SK-N-SH treated with all-trans-retinoic acid at 6 μM for 48 hours (cell line): ENCODE results near the gene ALG2.

Experiments used
- ARNTL ChIP-seq: fragments of 450-650 bp; formaldehyde crosslinking; IDR thresholded peaks from 2 replicates; pipeline ENCODE4 v1.5.0; 2020; ENCODE audit warnings: low read depth, mild to moderate bottlenecking, moderate library complexity, borderline replicate concordance
- CREB5 ChIP-seq: fragments of 250-450 bp; sonication (Bioruptor Pico); IDR thresholded peaks from 2 replicates; pipeline ENCODE4 v1.5.1; 2020; ENCODE audit warnings: low read depth, mild to moderate bottlenecking, moderate library complexity
- CSRNP3 ChIP-seq: fragments of 250-450 bp; sonication (Bioruptor Pico); IDR thresholded peaks from 2 replicates; pipeline ENCODE4 v1.5.1; 2021; ENCODE audit warnings: mild to moderate bottlenecking, moderate library complexity
- ESRRG ChIP-seq: fragments of 250-450 bp; sonication (Bioruptor Pico); IDR thresholded peaks from 2 replicates; pipeline ENCODE4 v1.6.1; 2021; ENCODE audit warnings: mild to moderate bottlenecking
- GLIS3 ChIP-seq: fragments of 250-450 bp; sonication (Bioruptor Pico); IDR thresholded peaks from 2 replicates; pipeline ENCODE4 v1.5.0; 2020; ENCODE audit warnings: mild to moderate bottlenecking, moderate library complexity
- RARB ChIP-seq: fragments of 250-450 bp; sonication (Bioruptor Pico); IDR thresholded peaks from 2 replicates; pipeline ENCODE4 v1.8.0; 2021; ENCODE audit warnings: mild to moderate bottlenecking, moderate library complexity
- SNAI2 ChIP-seq: fragments of 250-450 bp; sonication (Bioruptor Pico); IDR thresholded peaks from 2 replicates; pipeline ENCODE4 v1.5.0; 2020; ENCODE audit warnings: mild to moderate bottlenecking, moderate library complexity
- ZFP3 ChIP-seq: fragments of 250-450 bp; sonication (Bioruptor Pico); IDR thresholded peaks from 2 replicates; pipeline ENCODE4 v1.5.0; 2020; ENCODE audit warnings: mild to moderate bottlenecking, moderate library complexity
- ZFP30 ChIP-seq: fragments of 450-650 bp; formaldehyde crosslinking; IDR thresholded peaks from 2 replicates; pipeline ENCODE4 v1.5.0; 2022; ENCODE audit warnings: mild to moderate bottlenecking, moderate library complexity
- ZNF8 ChIP-seq: fragments of 450-650 bp; formaldehyde crosslinking; IDR thresholded peaks from 2 replicates; pipeline ENCODE4 v1.5.0; 2020; ENCODE audit warnings: mild to moderate bottlenecking, moderate library complexity
- TF ChIP-seq, protein P1 (sequence below): fragments of 250-450 bp; sonication (Bioruptor Pico); IDR thresholded peaks from 2 replicates; pipeline ENCODE4 v1.5.0; 2020; ENCODE audit warnings: mild to moderate bottlenecking, moderate library complexity
- TF ChIP-seq, protein P2 (sequence below): fragments of 250-450 bp; sonication (Bioruptor Pico); IDR thresholded peaks from 2 replicates; pipeline ENCODE4 v1.8.0; 2020; ENCODE audit warnings: mild to moderate bottlenecking, moderate library complexity, borderline replicate concordance

- no peak for TF ChIP-seq ZNF8 (CRISPR knock-in tag)
- TF ChIP-seq, protein P1, sequence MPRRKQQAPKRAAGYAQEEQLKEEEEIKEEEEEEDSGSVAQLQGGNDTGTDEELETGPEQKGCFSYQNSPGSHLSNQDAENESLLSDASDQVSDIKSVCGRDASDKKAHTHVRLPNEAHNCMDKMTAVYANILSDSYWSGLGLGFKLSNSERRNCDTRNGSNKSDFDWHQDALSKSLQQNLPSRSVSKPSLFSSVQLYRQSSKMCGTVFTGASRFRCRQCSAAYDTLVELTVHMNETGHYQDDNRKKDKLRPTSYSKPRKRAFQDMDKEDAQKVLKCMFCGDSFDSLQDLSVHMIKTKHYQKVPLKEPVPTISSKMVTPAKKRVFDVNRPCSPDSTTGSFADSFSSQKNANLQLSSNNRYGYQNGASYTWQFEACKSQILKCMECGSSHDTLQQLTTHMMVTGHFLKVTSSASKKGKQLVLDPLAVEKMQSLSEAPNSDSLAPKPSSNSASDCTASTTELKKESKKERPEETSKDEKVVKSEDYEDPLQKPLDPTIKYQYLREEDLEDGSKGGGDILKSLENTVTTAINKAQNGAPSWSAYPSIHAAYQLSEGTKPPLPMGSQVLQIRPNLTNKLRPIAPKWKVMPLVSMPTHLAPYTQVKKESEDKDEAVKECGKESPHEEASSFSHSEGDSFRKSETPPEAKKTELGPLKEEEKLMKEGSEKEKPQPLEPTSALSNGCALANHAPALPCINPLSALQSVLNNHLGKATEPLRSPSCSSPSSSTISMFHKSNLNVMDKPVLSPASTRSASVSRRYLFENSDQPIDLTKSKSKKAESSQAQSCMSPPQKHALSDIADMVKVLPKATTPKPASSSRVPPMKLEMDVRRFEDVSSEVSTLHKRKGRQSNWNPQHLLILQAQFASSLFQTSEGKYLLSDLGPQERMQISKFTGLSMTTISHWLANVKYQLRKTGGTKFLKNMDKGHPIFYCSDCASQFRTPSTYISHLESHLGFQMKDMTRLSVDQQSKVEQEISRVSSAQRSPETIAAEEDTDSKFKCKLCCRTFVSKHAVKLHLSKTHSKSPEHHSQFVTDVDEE = no peak
- no peak for TF ChIP-seq ARNTL
- no peak for TF ChIP-seq ZFP30 (CRISPR knock-in tag)
- TF ChIP-seq, protein P2, sequence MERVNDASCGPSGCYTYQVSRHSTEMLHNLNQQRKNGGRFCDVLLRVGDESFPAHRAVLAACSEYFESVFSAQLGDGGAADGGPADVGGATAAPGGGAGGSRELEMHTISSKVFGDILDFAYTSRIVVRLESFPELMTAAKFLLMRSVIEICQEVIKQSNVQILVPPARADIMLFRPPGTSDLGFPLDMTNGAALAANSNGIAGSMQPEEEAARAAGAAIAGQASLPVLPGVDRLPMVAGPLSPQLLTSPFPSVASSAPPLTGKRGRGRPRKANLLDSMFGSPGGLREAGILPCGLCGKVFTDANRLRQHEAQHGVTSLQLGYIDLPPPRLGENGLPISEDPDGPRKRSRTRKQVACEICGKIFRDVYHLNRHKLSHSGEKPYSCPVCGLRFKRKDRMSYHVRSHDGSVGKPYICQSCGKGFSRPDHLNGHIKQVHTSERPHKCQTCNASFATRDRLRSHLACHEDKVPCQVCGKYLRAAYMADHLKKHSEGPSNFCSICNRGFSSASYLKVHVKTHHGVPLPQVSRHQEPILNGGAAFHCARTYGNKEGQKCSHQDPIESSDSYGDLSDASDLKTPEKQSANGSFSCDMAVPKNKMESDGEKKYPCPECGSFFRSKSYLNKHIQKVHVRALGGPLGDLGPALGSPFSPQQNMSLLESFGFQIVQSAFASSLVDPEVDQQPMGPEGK (CRISPR knock-in tag) = no peak
- TF ChIP-seq RARB (CRISPR knock-in tag) = no peak
- no peak for TF ChIP-seq SNAI2 (CRISPR knock-in tag)
- no peak for TF ChIP-seq ZFP3 (CRISPR knock-in tag)
- TF ChIP-seq CREB5 (CRISPR knock-in tag) = no peak
- TF ChIP-seq GLIS3 (CRISPR knock-in tag) = no peak
- no peak for TF ChIP-seq CSRNP3 (CRISPR knock-in tag)
- no peak for TF ChIP-seq ESRRG (CRISPR knock-in tag)
These were observed 499 bp downstream of the ALG2 start for GRCh38 chr9:99221266-99221620.
